IMR-90 (cell line): ENCODE results near the gene TRPM8.

Experiments used
- BHLHE40 ChIP-seq: fragments of 150-350 bp; IDR thresholded peaks from 2 replicates; pipeline ENCODE4 v1.6.1; 2016; ENCODE audit warnings: mild to moderate bottlenecking, low read depth, low read length
- CTCF ChIP-seq: conservative IDR thresholded peaks from 2 replicates; pipeline ENCODE4 v1.5.1; 2012; ENCODE audit warnings: mild to moderate bottlenecking, low read depth, low read length, improper control_type of control experiment
- ELK1 ChIP-seq: fragments of 150-350 bp; IDR thresholded peaks from 2 replicates; pipeline ENCODE4 v1.6.1; 2016; ENCODE audit warnings: low read depth, mild to moderate bottlenecking, low read length, moderate library complexity, borderline replicate concordance
- POLR2A ChIP-seq: IDR thresholded peaks from 2 replicates; pipeline ENCODE4 v1.6.1; 2012; ENCODE audit warnings: mild to moderate bottlenecking, low read depth, low read length
- USF2 ChIP-seq: fragments of 150-350 bp; IDR thresholded peaks from 2 replicates; pipeline ENCODE4 v1.6.1; 2017; ENCODE audit warnings: mild to moderate bottlenecking, antibody characterized with exemption, low read length, low read depth

- TF ChIP-seq USF2, result no peak
- TF ChIP-seq ELK1, result no peak
- no peak for TF ChIP-seq CTCF
- no peak for TF ChIP-seq POLR2A
- no peak for TF ChIP-seq BHLHE40
Observed at GRCh38 chr2:233945146-233945545, 28.0 kb downstream of the TRPM8 start.
